ENCODE data around the gene PPP2R5B. TPM values are rescaled to one million over a fixed set of nuclear protein-coding genes. Genes with fewer than 3 reads are reported as not detected.

PPP2R5B gene
- total and polyA plus RNA-seq, 9 of the 15 experiments (the other 6 are each of a cell fraction or from before 2014, with no cell fraction given), result 0.10 to 7.8 (median 3.3) TPM

GRCh38 chr11:64923944-64924909 is at the start of gene PPP2R5B (continued):
- TF ChIP-seq NR2C2 (CRISPR knock-in tag; IDR thresholded peaks at IDR 0.05) (0 out of 2 replicates have a peak, but pooled peaks have one; percentile 1), NR2C2 (tag; IDR thresholded peaks at IDR 0.05) (peak; percentile 92), OTX1 (CRISPR knock-in tag; IDR thresholded peaks at IDR 0.05) (peak; percentile 90; the same call in 1 of the 2 replicates), HDAC1 (IDR thresholded peaks at IDR 0.05) (peak in 1 of 2 experiments; percentile 81; a peak in 1 of 4 replicates), NR4A1 (CRISPR knock-in tag; IDR thresholded peaks at IDR 0.05) (0 out of 2 replicates have a peak, but pooled peaks have one; percentile 31), NR4A1 (tag; IDR thresholded peaks at IDR 0.05) (0 out of 2 replicates have a peak, but pooled peaks have one; percentile 34), RBFOX2 (IDR thresholded peaks at IDR 0.05; ENCODE audit: low read depth, low read length) (peak; percentile 73), ZNF740 (CRISPR knock-in tag; IDR thresholded peaks at IDR 0.05) (peak; percentile 97), ZNF740 (tag; IDR thresholded peaks at IDR 0.05) (peak in 1 of 2 experiments; percentile 98; a peak in 2 of 4 replicates), ZNF143 (CRISPR knock-in tag; IDR thresholded peaks at IDR 0.05) (peak; percentile 91), CREB3 (tag; conservative IDR thresholded peaks at IDR 0.05; ENCODE audit: low read depth) (no peak), CREB1 (IDR thresholded peaks at IDR 0.05) (peak; percentile 63), CREB1 (CRISPR knock-in tag; IDR thresholded peaks at IDR 0.05) (peak; percentile 83), MAFG (tag; conservative IDR thresholded peaks at IDR 0.05) (peak; percentile 56), THRB (CRISPR knock-in tag; conservative IDR thresholded peaks at IDR 0.05) (peak; percentile 92), SOX6 (IDR thresholded peaks at IDR 0.05) (0 out of 2 replicates have a peak, but pooled peaks have one; percentile 14), TRIM24 (IDR thresholded peaks at IDR 0.05) (0 out of 4 replicates have a peak, but pooled peaks of 1 of the 2 experiments have one; percentile 13), NEUROD1 (IDR thresholded peaks at IDR 0.05; ENCODE audit: borderline replicate concordance, low read depth, low read length, partially characterized antibody) (peak; percentile 90), NR2F6 (CRISPR knock-in tag; IDR thresholded peaks at IDR 0.05) (peak; percentile 68; the same call in 1 of the 2 replicates), HOXB6 (CRISPR knock-in tag; IDR thresholded peaks at IDR 0.05; ENCODE audit: borderline replicate concordance) (no peak)
- TF ChIP-seq, protein P1, sequence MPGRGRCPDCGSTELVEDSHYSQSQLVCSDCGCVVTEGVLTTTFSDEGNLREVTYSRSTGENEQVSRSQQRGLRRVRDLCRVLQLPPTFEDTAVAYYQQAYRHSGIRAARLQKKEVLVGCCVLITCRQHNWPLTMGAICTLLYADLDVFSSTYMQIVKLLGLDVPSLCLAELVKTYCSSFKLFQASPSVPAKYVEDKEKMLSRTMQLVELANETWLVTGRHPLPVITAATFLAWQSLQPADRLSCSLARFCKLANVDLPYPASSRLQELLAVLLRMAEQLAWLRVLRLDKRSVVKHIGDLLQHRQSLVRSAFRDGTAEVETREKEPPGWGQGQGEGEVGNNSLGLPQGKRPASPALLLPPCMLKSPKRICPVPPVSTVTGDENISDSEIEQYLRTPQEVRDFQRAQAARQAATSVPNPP (IDR thresholded peaks at IDR 0.05; ENCODE audit: borderline replicate concordance, insufficient read depth, insufficient read length), result no peak
- TF ChIP-seq, protein P2, sequence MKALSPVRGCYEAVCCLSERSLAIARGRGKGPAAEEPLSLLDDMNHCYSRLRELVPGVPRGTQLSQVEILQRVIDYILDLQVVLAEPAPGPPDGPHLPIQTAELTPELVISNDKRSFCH (CRISPR knock-in tag; IDR thresholded peaks at IDR 0.05), result no peak
- TF ChIP-seq, protein P2 (tag; IDR thresholded peaks at IDR 0.05), result peak; percentile 28
